Measurements from ENCODE around the gene TSPAN19. TPM values are rescaled to one million over a fixed set of nuclear protein-coding genes. Genes with fewer than 3 reads are reported as not detected.

Gene TSPAN19
- polyA plus RNA-seq, 1 of the 3 experiments (the other 2 are of a cell fraction), result 0.05 TPM

DNA sequence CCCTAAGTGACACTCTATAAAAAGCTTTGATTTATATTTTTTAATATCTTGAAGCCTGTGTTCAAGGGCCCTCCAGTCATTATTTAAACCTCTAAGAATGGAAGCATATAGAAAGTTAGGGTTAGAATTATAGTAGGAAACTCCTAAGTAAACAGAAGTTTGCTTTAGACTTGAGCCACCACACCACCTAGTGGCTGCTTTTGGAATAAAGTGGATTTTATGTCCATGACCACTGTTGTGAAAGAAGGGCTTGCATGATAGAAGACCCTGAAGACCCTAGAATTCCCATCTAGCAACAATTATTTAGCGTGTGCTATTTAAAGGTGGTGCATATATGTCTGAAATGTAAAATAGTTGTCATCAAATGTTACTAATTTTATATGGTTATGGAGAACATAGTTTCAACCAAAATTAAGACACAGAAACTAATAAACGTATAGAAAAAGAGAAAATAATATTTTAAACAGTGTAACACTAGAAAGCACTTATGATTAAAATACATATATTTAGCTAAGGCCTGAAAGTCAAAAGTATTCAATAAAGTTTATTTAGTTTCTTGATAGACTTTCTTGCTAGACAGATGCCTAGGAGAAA is 21.4 kb upstream of the TSPAN19 start:
- CTCF ChIA-PET, result interaction anchor here (0.6 to 4.7 kb wide), 29 partner anchors 9 to 858 kb away, joined by 3 to 31 read pairs (median 4); partner anchors contain the start of genes LRRIQ1, SLC6A15 and TSPAN19

GRCh38 chr12:85043829-85044228 is 7.8 kb upstream of the TSPAN19 start:
- Histone ChIP-seq H3K79me2 (ENCODE audit: insufficient read depth) (no peaks in the 10 kb centered on the region), H2AFZ (ENCODE audit: low read depth) (no peak overlapping the region), H3K27me3 (ENCODE audit: insufficient read depth) (no peaks in the 10 kb centered on the region), H4K20me1 (ENCODE audit: insufficient read depth) (no peaks in the 10 kb centered on the region), H3K9ac (no peak overlapping the region), H3K4me1 (ENCODE audit: control insufficient read depth in 1 of 2, insufficient read depth in 2 of 2, low read depth in 1 of 2, low read length in 1 of 2) (no peaks in the 10 kb centered on the region), H3F3A (replicated peaks; ENCODE audit: insufficient read depth) (no peaks in the 10 kb centered on the region), H3K9me2 (0 out of 2 replicates have a peak, but pooled peaks cover 3% of the 10 kb centered on the region), H3K9me3 (no peaks in the 10 kb centered on the region), H3K4me2 (no peak overlapping the region), H3K4me3 (ENCODE audit: low read depth in 2 of 2, low read length in 1 of 2) (no peak overlapping the region), H3K36me3 (replicated peaks in 1 of 2; ENCODE audit: control insufficient read depth in 1 of 2, insufficient read depth in 2 of 2, low read length in 1 of 2) (no peaks in the 10 kb centered on the region), H3K27ac (ENCODE audit: low read depth in 2 of 2, low read length in 1 of 2) (no peak overlapping the region)
- no peak for DNase-seq
- no peak for TF ChIP-seq MXI1 (IDR thresholded peaks at IDR 0.05; ENCODE audit: low read depth, low read length)
- no peak for TF ChIP-seq RFX5 (IDR thresholded peaks at IDR 0.05; ENCODE audit: low read length)
- POLR2A ChIA-PET, result no interaction called here
- CTCF ChIA-PET, result interaction anchor here (1.1 to 1.9 kb wide), 3 partner anchors 15 to 169 kb away, joined by 4 to 6 read pairs (median 4); partner anchors contain the start of gene SLC6A15

More for the DNA sequence above, 21.4 kb upstream of the TSPAN19 start:
- no peaks in the 10 kb centered on the region for H3F3A ChIP-seq (replicated peaks; ENCODE audit: insufficient read depth)
- 45% methylated on average over 2 of the region's 2 CpGs for WGBS (ENCODE audit: low lambda C conversion rate)
- H3K4me3 ChIP-seq (ENCODE audit: low read depth in 2 of 2, low read length in 1 of 2), result no peak overlapping the region
- no peak overlapping the region for H3K9ac ChIP-seq
- POLR2A ChIA-PET, result no interaction called here
- no peak overlapping the region for H3K4me2 ChIP-seq
- no peaks in the 10 kb centered on the region for H3K9me2 ChIP-seq
- H3K27me3 ChIP-seq (ENCODE audit: insufficient read depth), result no peaks in the 10 kb centered on the region
- TF ChIP-seq EP300 (IDR thresholded peaks at IDR 0.05; ENCODE audit: borderline replicate concordance in 1 of 2, low read depth in 1 of 2, low read length in 1 of 2) (no peak), SMC3 (IDR thresholded peaks at IDR 0.05; ENCODE audit: low read depth, low read length) (peak; percentile 40; the same call in 1 of the 2 replicates), RAD21 (IDR thresholded peaks at IDR 0.05; ENCODE audit: low read length) (peak; percentile 67), JUND (IDR thresholded peaks at IDR 0.05) (no peak), RXRA (IDR thresholded peaks at IDR 0.05; ENCODE audit: borderline replicate concordance, low read depth) (no peak), CTCF (IDR thresholded peaks at IDR 0.05) (peak; percentile 87), NRF1 (IDR thresholded peaks at IDR 0.05; ENCODE audit: low read depth, low read length) (no peak)
- TF ChIP-seq, protein P1, sequence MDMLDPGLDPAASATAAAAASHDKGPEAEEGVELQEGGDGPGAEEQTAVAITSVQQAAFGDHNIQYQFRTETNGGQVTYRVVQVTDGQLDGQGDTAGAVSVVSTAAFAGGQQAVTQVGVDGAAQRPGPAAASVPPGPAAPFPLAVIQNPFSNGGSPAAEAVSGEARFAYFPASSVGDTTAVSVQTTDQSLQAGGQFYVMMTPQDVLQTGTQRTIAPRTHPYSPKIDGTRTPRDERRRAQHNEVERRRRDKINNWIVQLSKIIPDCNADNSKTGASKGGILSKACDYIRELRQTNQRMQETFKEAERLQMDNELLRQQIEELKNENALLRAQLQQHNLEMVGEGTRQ (IDR thresholded peaks at IDR 0.05; ENCODE audit: borderline replicate concordance, low read depth, low read length), result no peak
- no peaks in the 10 kb centered on the region for H3K36me3 ChIP-seq (replicated peaks in 1 of 2; ENCODE audit: control insufficient read depth in 1 of 2, insufficient read depth in 2 of 2, low read length in 1 of 2)
- no peaks in the 10 kb centered on the region for H3K79me2 ChIP-seq (ENCODE audit: insufficient read depth)
- no peak overlapping the region for H3K27ac ChIP-seq (ENCODE audit: low read depth in 2 of 2, low read length in 1 of 2)
- H3K9me3 ChIP-seq, result no peaks in the 10 kb centered on the region
- no peak overlapping the region for H2AFZ ChIP-seq (ENCODE audit: low read depth)
- DNase-seq, result peak; percentile 33
- no peaks in the 10 kb centered on the region for H4K20me1 ChIP-seq (ENCODE audit: insufficient read depth)
- H3K4me1 ChIP-seq (ENCODE audit: control insufficient read depth in 1 of 2, insufficient read depth in 2 of 2, low read depth in 1 of 2, low read length in 1 of 2), result no peaks in the 10 kb centered on the region

Measured in SK-N-SH (cell line).